ENCODE measurements around the gene BDH1.

BDH1 gene

GRCh38 chr3:197507081-197507480, 48.7 kb downstream of the BDH1 start:
- TF ChIP-seq CTCF (IDR thresholded peaks at IDR 0.05; ENCODE audit: insufficient read depth, low read length, missing control alignments) = no peak
- ChIA-PET CTCF (interaction anchor here (2.0 to 2.3 kb wide), 2 partner anchors 251 to 282 kb away, joined by 11 read pairs; no protein-coding TSS in a partner anchor), POLR2A (interaction anchor here (0.6 kb wide), 1 partner anchor 504 kb away, joined by 3 read pairs; no protein-coding TSS in a partner anchor)
- no peak overlapping the region for H3K4me3 ChIP-seq (ENCODE audit: low read depth, low read length)
- no peak for DNase-seq (ENCODE audit: low read depth, low spot score)

GRCh38 chr3:197505796-197506548, 49.8 kb downstream of the BDH1 start:
- ChIA-PET CTCF (interaction anchor here (1.1 to 2.8 kb wide), 3 partner anchors 9 to 249 kb away, joined by 3 to 10 read pairs (median 3); no protein-coding TSS in a partner anchor), POLR2A (no interaction called here)
- H3K4me3 ChIP-seq (ENCODE audit: low read depth, low read length) = no peak overlapping the region
- TF ChIP-seq CTCF (IDR thresholded peaks at IDR 0.05; ENCODE audit: insufficient read depth, low read length, missing control alignments) = no peak
- DNase-seq (ENCODE audit: low read depth, low spot score) = no peak

- POLR2A ChIA-PET = interaction anchor here (0.6 kb wide), 1 partner anchor 373 kb away, joined by 3 read pairs; no protein-coding TSS in a partner anchor
- DNase-seq (ENCODE audit: low read depth, low spot score) = no peak
- CTCF ChIA-PET = interaction anchor here (1.2 to 2.8 kb wide), 3 partner anchors 10 to 248 kb away, joined by 3 to 10 read pairs (median 5); no protein-coding TSS in a partner anchor
- H3K4me3 ChIP-seq (ENCODE audit: low read depth, low read length) = no peak overlapping the region
- no peak for TF ChIP-seq CTCF (IDR thresholded peaks at IDR 0.05; ENCODE audit: insufficient read depth, low read length, missing control alignments)
Measured at GRCh38 chr3:197504641-197505121, 51.1 kb downstream of the BDH1 start.

GRCh38 chr3:197504229-197504628, 51.5 kb downstream of the BDH1 start:
- H3K4me3 ChIP-seq (ENCODE audit: low read depth, low read length) = no peak overlapping the region
- ChIA-PET POLR2A (no interaction called here), CTCF (interaction anchor here (1.3 to 3.1 kb wide), 3 partner anchors 11 to 248 kb away, joined by 5 to 19 read pairs (median 10); no protein-coding TSS in a partner anchor)
- DNase-seq (ENCODE audit: low read depth, low spot score) = no peak
- no peak for TF ChIP-seq CTCF (IDR thresholded peaks at IDR 0.05; ENCODE audit: insufficient read depth, low read length, missing control alignments)

DNA sequence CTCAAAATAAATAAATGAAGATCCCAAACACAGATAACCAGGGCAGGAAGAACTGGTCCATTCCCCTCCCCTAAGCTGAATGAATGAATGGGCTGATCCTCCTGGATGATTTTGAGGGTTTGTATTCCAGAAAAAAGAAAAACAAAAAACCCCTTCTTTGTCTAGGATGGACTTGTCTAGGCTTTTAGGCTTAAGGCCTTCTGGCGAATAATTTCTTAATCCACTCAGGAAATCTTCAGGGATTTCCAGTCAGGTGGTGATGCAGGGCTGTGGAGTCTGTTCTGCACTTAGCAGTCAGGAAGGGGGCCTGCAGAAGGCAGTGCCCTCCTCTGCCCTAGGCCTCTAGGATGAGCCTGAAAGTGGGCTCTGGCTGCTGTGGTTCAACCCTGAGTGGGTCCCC, 52.1 kb downstream of the BDH1 start:
- CTCF ChIA-PET = interaction anchor here (1.6 to 4.4 kb wide), 4 partner anchors 11 to 279 kb away, joined by 3 to 36 read pairs (median 16); no protein-coding TSS in a partner anchor
- DNase-seq (ENCODE audit: low read depth, low spot score) = no peak
- POLR2A ChIA-PET = no interaction called here
- no peak overlapping the region for H3K4me3 ChIP-seq (ENCODE audit: low read depth, low read length)
- TF ChIP-seq CTCF (IDR thresholded peaks at IDR 0.05; ENCODE audit: insufficient read depth, low read length, missing control alignments) = no peak
